ENCODE measurements around the gene CENPP.

The CENPP gene

DNA sequence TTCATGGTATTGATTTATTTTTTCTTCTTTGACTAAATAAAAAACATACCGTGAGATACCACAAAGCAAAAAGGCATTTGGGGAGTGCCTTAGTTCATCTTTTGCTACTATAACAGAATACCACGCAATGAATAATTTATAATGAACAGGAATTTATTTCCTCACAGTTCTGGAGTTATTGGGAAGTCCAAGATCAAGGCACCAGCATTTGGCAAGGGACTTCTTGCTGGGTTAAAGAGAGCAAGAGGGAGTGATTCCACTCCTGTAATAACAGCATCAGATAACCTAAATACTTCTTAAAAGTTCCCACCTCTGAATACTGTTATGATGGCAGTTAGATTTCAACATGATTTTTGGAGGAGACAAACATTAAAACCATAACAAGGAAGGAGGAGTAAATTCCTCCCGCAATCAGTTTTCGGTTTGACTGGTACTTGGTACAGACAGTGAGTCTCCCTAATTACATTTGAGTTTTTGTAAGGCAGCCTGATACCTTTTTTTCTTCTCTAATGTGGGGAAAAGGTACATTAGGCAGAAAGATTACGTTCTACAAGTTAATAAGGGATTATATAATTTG lies 107.3 kb downstream of the CENPP start:
- Histone ChIP-seq H3K9ac (ENCODE audit: low read length) (no peak overlapping the region), H3K4me3 (ENCODE audit: low read length) (no peak overlapping the region), H3K36me3 (ENCODE audit: control insufficient read depth, low read depth, low read length) (no peaks in the 10 kb centered on the region), H3K9me3 (ENCODE audit: control insufficient read depth, low read depth, low read length) (no peaks in the 10 kb centered on the region), H3K27ac (ENCODE audit: low read length) (no peak overlapping the region), H3K27me3 (ENCODE audit: control insufficient read depth, insufficient read depth, low read length) (no peaks in the 10 kb centered on the region), H3K4me1 (ENCODE audit: control insufficient read depth, low read depth, low read length) (no peaks in the 10 kb centered on the region)

DNA sequence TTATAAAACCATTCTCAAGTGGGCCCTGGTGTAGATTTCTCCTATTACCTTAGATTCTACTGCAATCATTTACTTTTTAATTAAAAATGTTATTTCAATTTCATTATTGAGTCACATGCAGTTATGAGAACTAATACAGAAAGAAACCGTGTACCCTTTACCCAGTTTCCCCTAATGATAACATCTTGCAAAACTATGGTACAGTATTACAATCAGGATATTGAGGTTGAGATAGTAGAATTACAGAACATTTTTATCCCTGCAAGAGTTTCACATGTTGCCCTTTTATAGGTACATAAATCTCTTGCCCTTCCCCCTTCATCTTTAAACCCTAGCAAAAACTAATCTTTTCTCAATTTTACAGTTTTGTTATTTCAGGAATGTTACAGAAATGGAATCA lies 109.5 kb downstream of the CENPP start:
- Histone ChIP-seq H3K36me3 (ENCODE audit: control insufficient read depth, low read depth, low read length) (no peaks in the 10 kb centered on the region), H3K4me3 (ENCODE audit: low read length) (no peak overlapping the region), H3K27ac (ENCODE audit: low read length) (no peak overlapping the region), H3K4me1 (ENCODE audit: control insufficient read depth, low read depth, low read length) (no peaks in the 10 kb centered on the region), H3K9ac (ENCODE audit: low read length) (no peak overlapping the region), H3K9me3 (ENCODE audit: control insufficient read depth, low read depth, low read length) (no peaks in the 10 kb centered on the region), H3K27me3 (ENCODE audit: control insufficient read depth, insufficient read depth, low read length) (no peaks in the 10 kb centered on the region)

DNA sequence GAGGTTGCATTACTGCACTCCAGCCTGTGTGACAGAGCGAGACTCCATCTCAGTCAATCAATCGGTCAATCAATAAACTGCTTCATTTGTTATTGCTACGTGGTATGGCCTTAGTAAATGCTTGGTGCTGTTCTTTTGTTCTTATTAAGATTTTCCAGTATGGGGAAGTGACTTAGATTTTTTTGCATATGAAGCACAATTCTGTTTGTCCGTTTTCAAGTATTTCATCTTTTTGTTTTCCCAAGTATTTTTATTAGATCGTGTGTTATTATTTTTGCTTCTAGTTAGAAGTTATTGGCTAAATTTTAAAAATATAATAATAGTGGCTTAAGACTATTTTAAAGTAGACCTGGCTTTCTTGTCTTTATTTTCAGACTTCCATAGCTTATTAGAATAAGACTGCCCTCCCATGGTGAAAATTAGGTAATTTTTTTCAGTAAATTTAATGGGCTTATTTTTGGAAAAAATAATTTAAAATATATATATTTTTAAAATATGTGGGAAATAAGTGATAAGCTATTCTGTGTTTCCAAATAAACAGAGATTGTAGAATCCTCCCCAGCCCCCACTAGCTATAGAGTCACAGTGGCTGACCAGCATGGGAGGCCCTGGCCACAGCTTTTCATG lies 113.3 kb downstream of the CENPP start:
- no peak overlapping the region for H3K9ac ChIP-seq (ENCODE audit: low read length)
- H3K27me3 ChIP-seq (ENCODE audit: control insufficient read depth, insufficient read depth, low read length): no peaks in the 10 kb centered on the region
- no peak overlapping the region for H3K27ac ChIP-seq (ENCODE audit: low read length)
- no peaks in the 10 kb centered on the region for H3K36me3 ChIP-seq (ENCODE audit: control insufficient read depth, low read depth, low read length)
- no peaks in the 10 kb centered on the region for H3K9me3 ChIP-seq (ENCODE audit: control insufficient read depth, low read depth, low read length)
- no peak overlapping the region for H3K4me3 ChIP-seq (ENCODE audit: low read length)
- no peaks in the 10 kb centered on the region for H3K4me1 ChIP-seq (ENCODE audit: control insufficient read depth, low read depth, low read length)

DNA sequence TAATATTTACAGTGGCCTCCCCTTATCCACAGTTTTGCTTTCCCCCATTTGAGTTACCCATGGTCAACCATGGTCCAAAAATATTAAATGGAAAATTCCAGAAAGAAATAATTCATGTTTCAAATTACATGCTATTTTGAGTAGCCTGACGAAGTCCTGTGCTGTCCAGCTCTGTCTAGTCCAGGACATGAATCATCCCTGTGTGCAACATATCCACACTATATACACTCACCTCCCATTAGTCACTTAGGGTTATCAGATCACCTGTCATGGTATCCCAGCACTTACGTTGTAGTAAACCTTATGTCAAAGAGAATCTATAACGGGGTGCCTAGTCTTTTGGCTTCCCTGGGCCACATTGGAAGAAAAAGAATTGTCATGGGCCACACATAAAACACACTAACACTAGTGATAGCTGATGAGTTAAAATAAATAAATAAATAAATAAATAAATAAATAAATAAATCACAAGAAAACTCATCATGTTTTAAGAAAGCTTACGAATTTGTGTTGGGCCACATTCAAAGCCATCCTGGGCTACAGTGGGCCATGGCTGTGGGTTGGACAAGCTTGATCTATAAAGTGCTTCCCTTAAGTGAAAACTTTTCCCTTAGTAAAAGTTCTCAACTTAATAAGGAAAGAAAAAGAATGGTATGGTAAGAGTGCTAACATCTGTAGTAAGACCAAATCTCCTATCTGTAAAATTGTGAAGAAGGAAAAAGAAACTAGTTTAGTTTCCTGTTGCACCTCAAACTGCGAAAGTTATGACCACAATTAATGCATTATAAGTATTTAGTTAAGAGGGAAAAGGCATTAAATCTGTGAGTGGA lies 114.4 kb downstream of the CENPP start:
- Histone ChIP-seq H3K9ac (ENCODE audit: low read length) (no peak overlapping the region), H3K9me3 (ENCODE audit: control insufficient read depth, low read depth, low read length) (no peaks in the 10 kb centered on the region), H3K36me3 (ENCODE audit: control insufficient read depth, low read depth, low read length) (no peaks in the 10 kb centered on the region), H3K27me3 (ENCODE audit: control insufficient read depth, insufficient read depth, low read length) (no peaks in the 10 kb centered on the region), H3K4me3 (ENCODE audit: low read length) (no peak overlapping the region), H3K27ac (ENCODE audit: low read length) (no peak overlapping the region), H3K4me1 (ENCODE audit: control insufficient read depth, low read depth, low read length) (no peaks in the 10 kb centered on the region)

DNA sequence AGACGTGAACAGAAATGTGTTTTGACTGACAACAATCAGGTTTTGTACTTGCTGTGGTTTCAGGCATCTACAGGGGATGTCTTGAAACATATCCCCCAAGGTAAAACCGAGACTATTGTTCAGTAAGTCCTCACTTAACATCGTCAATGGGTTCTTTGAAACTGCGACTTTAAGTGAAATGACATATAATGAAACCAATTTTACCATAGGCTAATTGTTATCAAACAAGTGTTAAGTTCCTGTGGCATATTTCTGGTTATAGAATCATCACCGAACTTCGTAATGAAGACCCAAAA lies 114.9 kb downstream of the CENPP start:
- H3K9me3 ChIP-seq (ENCODE audit: control insufficient read depth, low read depth, low read length): no peaks in the 10 kb centered on the region
- H3K36me3 ChIP-seq (ENCODE audit: control insufficient read depth, low read depth, low read length): no peaks in the 10 kb centered on the region
- H3K27me3 ChIP-seq (ENCODE audit: control insufficient read depth, insufficient read depth, low read length): no peaks in the 10 kb centered on the region
- no peaks in the 10 kb centered on the region for H3K4me1 ChIP-seq (ENCODE audit: control insufficient read depth, low read depth, low read length)
- no peak overlapping the region for H3K4me3 ChIP-seq (ENCODE audit: low read length)
- H3K9ac ChIP-seq (ENCODE audit: low read length): no peak overlapping the region
- H3K27ac ChIP-seq (ENCODE audit: low read length): no peak overlapping the region

DNA sequence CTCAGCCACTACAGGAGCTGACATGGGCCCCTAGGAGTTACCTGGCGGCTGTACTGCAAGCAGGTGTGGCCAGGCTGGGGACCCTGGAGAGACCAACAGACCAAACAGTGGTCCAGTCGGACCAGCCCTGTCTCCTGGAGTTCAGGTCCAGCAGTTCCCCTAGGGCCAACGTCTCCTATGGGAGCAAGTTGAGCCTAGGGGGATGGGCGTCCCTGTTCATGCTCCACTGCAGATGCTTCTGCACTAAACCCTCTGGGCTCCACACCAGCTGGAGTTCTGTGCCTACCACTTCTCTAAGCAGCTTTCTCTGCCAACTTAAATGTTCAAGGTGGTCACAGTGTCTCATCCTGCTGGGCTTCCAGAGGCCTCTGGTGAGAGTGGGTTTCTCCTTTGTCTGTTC lies 119.1 kb downstream of the CENPP start:
- no peak overlapping the region for H3K27ac ChIP-seq (ENCODE audit: low read length)
- H3K4me3 ChIP-seq (ENCODE audit: low read length): no peak overlapping the region
- H3K4me1 ChIP-seq (ENCODE audit: control insufficient read depth, low read depth, low read length): no peaks in the 10 kb centered on the region
- H3K9me3 ChIP-seq (ENCODE audit: control insufficient read depth, low read depth, low read length): no peaks in the 10 kb centered on the region
- H3K27me3 ChIP-seq (ENCODE audit: control insufficient read depth, insufficient read depth, low read length): no peaks in the 10 kb centered on the region
- H3K9ac ChIP-seq (ENCODE audit: low read length): no peak overlapping the region
- no peaks in the 10 kb centered on the region for H3K36me3 ChIP-seq (ENCODE audit: control insufficient read depth, low read depth, low read length)

DNA sequence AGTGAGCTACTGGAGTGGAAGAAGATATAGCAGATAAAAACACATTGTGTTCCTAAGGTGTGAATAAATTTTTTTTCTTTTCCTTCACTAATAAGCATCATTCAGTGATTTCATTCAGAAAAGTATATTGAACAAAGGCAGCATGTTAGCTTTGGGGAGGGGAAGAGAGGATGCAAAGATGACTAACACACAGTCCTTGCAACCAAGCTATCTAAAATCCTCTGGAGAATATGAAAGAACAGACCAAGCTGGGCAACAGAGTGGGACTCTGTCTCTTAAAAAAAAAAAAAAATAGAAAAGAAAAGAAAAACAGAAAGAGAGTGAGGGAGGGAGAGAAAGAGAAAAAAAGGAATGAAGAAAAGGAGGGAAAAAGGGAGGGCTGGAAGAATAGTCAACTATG lies 120.8 kb downstream of the CENPP start:
- Histone ChIP-seq H3K9me3 (ENCODE audit: control insufficient read depth, low read depth, low read length) (no peaks in the 10 kb centered on the region), H3K4me3 (ENCODE audit: low read length) (no peak overlapping the region), H3K9ac (ENCODE audit: low read length) (no peak overlapping the region), H3K36me3 (ENCODE audit: control insufficient read depth, low read depth, low read length) (no peaks in the 10 kb centered on the region), H3K27me3 (ENCODE audit: control insufficient read depth, insufficient read depth, low read length) (no peaks in the 10 kb centered on the region), H3K4me1 (ENCODE audit: control insufficient read depth, low read depth, low read length) (no peaks in the 10 kb centered on the region), H3K27ac (ENCODE audit: low read length) (no peak overlapping the region)

DNA sequence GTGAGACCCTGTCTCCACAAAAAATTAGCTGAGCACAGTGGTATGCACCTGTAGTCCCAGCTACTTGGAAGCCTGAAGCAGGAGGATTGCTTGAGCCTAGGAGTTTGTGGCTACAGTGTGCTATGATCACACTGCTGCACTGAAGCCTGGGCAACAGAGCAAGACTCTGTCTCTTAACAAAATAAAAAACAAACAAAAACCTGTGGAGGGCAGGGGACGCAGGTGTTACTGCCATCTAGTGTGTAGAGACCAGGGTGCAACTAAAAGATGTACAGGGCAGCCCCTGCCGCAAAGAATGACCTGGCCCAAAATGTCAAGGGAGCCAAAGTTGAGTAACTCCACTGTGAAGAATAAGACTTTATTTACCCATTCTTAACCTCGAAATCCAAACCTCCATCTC lies 129.5 kb downstream of the CENPP start:
- Histone ChIP-seq H3K4me3 (ENCODE audit: low read length) (no peak overlapping the region), H3K36me3 (ENCODE audit: control insufficient read depth, low read depth, low read length) (no peaks in the 10 kb centered on the region), H3K27me3 (ENCODE audit: control insufficient read depth, insufficient read depth, low read length) (no peaks in the 10 kb centered on the region), H3K27ac (ENCODE audit: low read length) (no peak overlapping the region), H3K4me1 (ENCODE audit: control insufficient read depth, low read depth, low read length) (no peaks in the 10 kb centered on the region), H3K9me3 (ENCODE audit: control insufficient read depth, low read depth, low read length) (no peaks in the 10 kb centered on the region), H3K9ac (ENCODE audit: low read length) (no peak overlapping the region)

DNA sequence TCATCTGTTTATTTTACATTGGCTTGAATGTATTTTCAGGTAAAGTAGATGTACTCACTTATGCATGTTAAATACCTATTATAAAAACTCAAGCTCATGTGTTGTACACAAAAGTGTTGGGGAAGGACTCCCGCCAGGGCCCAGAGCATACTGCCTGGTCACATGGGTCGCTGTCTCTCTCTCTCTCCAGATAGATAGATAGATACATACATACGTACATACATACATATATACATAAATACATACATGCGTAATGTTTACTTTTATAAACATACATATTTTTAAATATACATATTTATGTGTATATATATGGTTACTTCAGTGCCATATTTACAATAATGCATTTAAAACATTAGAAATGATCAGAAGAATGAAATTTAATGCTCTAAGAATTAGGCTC lies 131.8 kb downstream of the CENPP start:
- Histone ChIP-seq H3K9me3 (ENCODE audit: control insufficient read depth, low read depth, low read length) (no peaks in the 10 kb centered on the region), H3K36me3 (ENCODE audit: control insufficient read depth, low read depth, low read length) (no peaks in the 10 kb centered on the region), H3K4me3 (ENCODE audit: low read length) (no peak overlapping the region), H3K27me3 (ENCODE audit: control insufficient read depth, insufficient read depth, low read length) (no peaks in the 10 kb centered on the region), H3K27ac (ENCODE audit: low read length) (no peak overlapping the region), H3K4me1 (ENCODE audit: control insufficient read depth, low read depth, low read length) (no peaks in the 10 kb centered on the region), H3K9ac (ENCODE audit: low read length) (no peak overlapping the region)

DNA sequence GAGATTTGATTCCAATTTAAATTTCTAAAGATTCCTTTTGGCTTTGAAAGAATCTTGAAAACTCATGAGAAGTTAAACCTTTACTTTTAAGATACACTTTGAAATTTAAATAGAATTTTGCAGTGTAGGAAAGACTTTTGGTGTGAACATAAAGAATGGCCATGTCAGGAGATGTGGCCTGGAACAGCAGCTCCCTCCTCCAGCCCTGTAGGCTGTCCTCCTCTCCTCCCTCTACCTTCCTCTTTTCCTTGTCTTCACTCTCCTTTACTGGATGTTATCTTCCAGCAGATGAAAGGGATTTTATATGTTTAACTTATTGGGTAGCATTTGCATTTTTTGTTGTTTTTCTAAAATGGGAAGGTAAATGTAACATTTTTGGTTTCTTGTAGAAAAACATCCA lies 137.6 kb downstream of the CENPP start:
- no peaks in the 10 kb centered on the region for H3K9me3 ChIP-seq (ENCODE audit: control insufficient read depth, low read depth, low read length)
- H3K9ac ChIP-seq (ENCODE audit: low read length): no peak overlapping the region
- H3K4me3 ChIP-seq (ENCODE audit: low read length): no peak overlapping the region
- no peaks in the 10 kb centered on the region for H3K27me3 ChIP-seq (ENCODE audit: control insufficient read depth, insufficient read depth, low read length)
- no peaks in the 10 kb centered on the region for H3K36me3 ChIP-seq (ENCODE audit: control insufficient read depth, low read depth, low read length)
- no peaks in the 10 kb centered on the region for H3K4me1 ChIP-seq (ENCODE audit: control insufficient read depth, low read depth, low read length)
- H3K27ac ChIP-seq (ENCODE audit: low read length): no peak overlapping the region

DNA sequence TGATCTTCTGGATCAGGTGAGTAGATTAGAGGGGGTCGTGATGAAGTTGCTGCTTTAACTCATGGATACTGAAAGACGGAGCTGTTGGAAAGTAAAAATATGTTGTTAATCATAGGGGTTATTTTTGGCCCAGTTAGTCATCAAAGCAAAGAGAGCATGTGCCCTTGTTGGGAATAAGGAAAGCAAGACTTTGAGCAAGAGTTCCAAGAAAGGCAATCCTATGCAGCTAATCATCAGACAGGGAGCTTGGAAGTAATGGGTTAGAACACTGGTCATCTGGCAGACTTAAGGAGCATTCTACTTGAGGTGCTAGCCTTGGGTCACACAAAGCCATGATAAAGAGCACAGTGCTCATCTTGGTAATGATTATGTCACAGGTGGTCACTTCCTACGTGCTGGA lies 138.2 kb downstream of the CENPP start:
- no peak overlapping the region for H3K4me3 ChIP-seq (ENCODE audit: low read length)
- no peaks in the 10 kb centered on the region for H3K9me3 ChIP-seq (ENCODE audit: control insufficient read depth, low read depth, low read length)
- no peaks in the 10 kb centered on the region for H3K27me3 ChIP-seq (ENCODE audit: control insufficient read depth, insufficient read depth, low read length)
- no peaks in the 10 kb centered on the region for H3K4me1 ChIP-seq (ENCODE audit: control insufficient read depth, low read depth, low read length)
- H3K9ac ChIP-seq (ENCODE audit: low read length): no peak overlapping the region
- H3K36me3 ChIP-seq (ENCODE audit: control insufficient read depth, low read depth, low read length): no peaks in the 10 kb centered on the region
- H3K27ac ChIP-seq (ENCODE audit: low read length): no peak overlapping the region

DNA sequence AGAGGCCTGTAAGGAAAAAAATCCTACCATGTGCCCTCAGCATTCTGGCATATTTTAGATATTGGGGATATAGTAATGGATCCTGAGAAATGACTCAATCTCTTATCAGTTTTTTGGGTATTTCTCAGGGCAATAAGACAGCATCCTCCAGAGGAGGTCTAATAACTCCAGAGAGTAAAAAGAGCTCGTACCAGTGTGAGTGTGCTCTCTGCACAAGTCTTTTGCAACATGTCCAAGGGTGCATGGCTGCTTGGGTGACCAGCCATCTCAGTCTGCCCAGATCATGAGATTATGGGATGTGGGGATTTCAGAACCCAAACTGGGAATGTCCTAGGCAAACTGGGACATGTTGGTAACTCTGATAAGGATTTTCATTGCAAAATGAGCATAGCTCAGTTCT lies 141.3 kb downstream of the CENPP start:
- no peak overlapping the region for H3K4me3 ChIP-seq (ENCODE audit: low read length)
- H3K4me1 ChIP-seq (ENCODE audit: control insufficient read depth, low read depth, low read length): no peaks in the 10 kb centered on the region
- no peak overlapping the region for H3K9ac ChIP-seq (ENCODE audit: low read length)
- no peaks in the 10 kb centered on the region for H3K36me3 ChIP-seq (ENCODE audit: control insufficient read depth, low read depth, low read length)
- H3K27ac ChIP-seq (ENCODE audit: low read length): no peak overlapping the region
- H3K9me3 ChIP-seq (ENCODE audit: control insufficient read depth, low read depth, low read length): no peaks in the 10 kb centered on the region
- no peaks in the 10 kb centered on the region for H3K27me3 ChIP-seq (ENCODE audit: control insufficient read depth, insufficient read depth, low read length)

Data from iPS-18a (cell line).